CD4-positive, alpha-beta T cell (primary cell): ENCODE results near the gene SNRNP25. TPM values are rescaled to one million over a fixed set of nuclear protein-coding genes. Genes with fewer than 3 reads are reported as not detected.

Experiments used
- ATAC-seq: fragments of 200-7000 bp; cut with Tn5 transposase; one replicate; pipeline ENCODE4 v1.10.0; 2022; ENCODE audit warnings: mild to moderate bottlenecking; ENCODE audit not compliant: poor library complexity
- CTCF ChIA-PET: fragments of 350-600 bp; sonication (Branson Sonifier 250); formaldehyde crosslinking; loops from one replicate; lab custom pipeline; 2021; ENCODE audit warnings: antibody characterized with exemption, inconsistent platforms; lab: Charles Lee
- POLR2A ChIA-PET: fragments of 350-600 bp; sonication (Branson Sonifier 250); formaldehyde crosslinking; loops from one replicate; lab custom pipeline; 2021; ENCODE audit warnings: antibody characterized with exemption, inconsistent platforms; lab: Charles Lee
- DNase-seq, 14 experiments: peaks; one replicate each; pipeline ENCODE4 v3.0.0-alpha.2; 2013 to 2020; ENCODE audit warnings: mixed read lengths in 2 of 14
- H3K27ac ChIP-seq, 2 donors: one replicate each; pipeline versions ENCODE4 v1.5.1 to v1.7.0; 2013; ENCODE audit warnings: low read length in 2 of 2, low read depth in 1 of 2, mild to moderate bottlenecking in 1 of 2
- H3K27me3 ChIP-seq, 2 experiments: 1 replicate in 1 of 2; 2 replicates in 1 of 2; pipeline versions ENCODE4 v1.6.1 to v1.7.0; 2013; ENCODE audit warnings: low read length in 2 of 2, control low read depth in 1 of 2, mild to moderate bottlenecking in 1 of 2, moderate library complexity in 1 of 2; ENCODE audit not compliant: insufficient read depth in 2 of 2, control insufficient read depth in 1 of 2
- H3K36me3 ChIP-seq: one replicate; pipeline ENCODE4 v1.6.1; 2013; ENCODE audit warnings: low read length, control low read depth; ENCODE audit not compliant: insufficient read depth
- H3K4me1 ChIP-seq: one replicate; pipeline ENCODE4 v1.6.1; 2013; ENCODE audit warnings: low read length, control low read depth; ENCODE audit not compliant: insufficient read depth
- H3K4me3 ChIP-seq: one replicate; pipeline ENCODE4 v1.5.1; 2013; ENCODE audit warnings: mild to moderate bottlenecking, low read length, moderate library complexity
- H3K9me3 ChIP-seq, 2 experiments: 1 replicate in 1 of 2; 2 replicates in 1 of 2; pipeline versions ENCODE4 v1.6.1 to v1.7.0; 2013; ENCODE audit warnings: low read length in 2 of 2, mild to moderate bottlenecking in 2 of 2, control low read depth in 1 of 2, moderate library complexity in 1 of 2; ENCODE audit not compliant: control insufficient read depth in 1 of 2, insufficient read depth in 1 of 2
- H3K27ac Mint-ChIP-seq: one replicate; pipeline ENCODE4 v1.8.0; 2020; ENCODE audit warnings: mixed read lengths
- H3K27me3 Mint-ChIP-seq: one replicate; pipeline ENCODE4 v1.8.0; 2021; ENCODE audit warnings: mixed read lengths
- H3K36me3 Mint-ChIP-seq: one replicate; pipeline ENCODE4 v1.8.0; 2021; ENCODE audit warnings: low read depth, mixed read lengths
- H3K4me1 Mint-ChIP-seq: one replicate; pipeline ENCODE4 v1.8.0; 2021; ENCODE audit warnings: low read depth, mixed read lengths
- H3K4me3 Mint-ChIP-seq: one replicate; pipeline ENCODE4 v1.8.0; 2020; ENCODE audit warnings: mild to moderate bottlenecking, mixed read lengths
- H3K9me3 Mint-ChIP-seq: one replicate; pipeline ENCODE4 v1.8.0; 2020; ENCODE audit warnings: mixed read lengths
- intact Hi-C, 2 experiments: fragments of 100-400 bp; cut with DNase I in 1 of 2; cut with micrococcal nuclease in 1 of 2; formaldehyde crosslinking; loops; one replicate each; pipeline versions ENCODE4 v1.15.1 to v1.9.0; 2023 to 2025; cut with DNase I, micrococcal nuclease
- total RNA-seq, 174 experiments: library from RNA in 2 of 174; stranded (reverse) in 2 of 174; gene quantifications; one replicate each; pipeline ENCODE4 v1.2.3 and lab custom pipeline; 2021 to 2026
- TF ChIP-seq, protein P1 (sequence below): fragments of 200-600 bp; IDR thresholded peaks from one replicate; pipeline ENCODE4 v1.8.0; 2022; ENCODE audit warnings: antibody characterized with exemption, mild to moderate bottlenecking

SNRNP25 gene
- total RNA-seq, 2 experiments from 2014 or later, result 4.8 to 5.1 TPM

DNA sequence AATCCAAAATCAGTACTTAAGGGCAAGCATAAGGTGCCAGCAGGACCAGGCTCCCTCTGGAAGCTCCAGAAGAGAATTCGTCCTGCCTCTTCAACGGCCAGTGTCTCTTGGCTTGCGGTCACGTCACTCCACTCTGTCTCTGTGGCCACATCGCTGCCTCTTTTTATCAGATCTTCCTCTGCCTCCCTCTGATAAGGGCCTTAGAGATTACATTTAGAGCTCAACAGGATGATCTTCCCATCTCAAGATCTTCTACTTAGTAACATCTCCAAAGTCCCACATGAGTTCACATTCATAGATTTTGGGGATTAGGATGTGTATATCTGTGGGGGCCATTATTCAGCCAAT is 41.3 kb downstream of the SNRNP25 start:
- no peak overlapping the region for H3K4me3 Mint-ChIP-seq
- H3K4me1 Mint-ChIP-seq, result peaks cover 6% of the 10 kb centered on the region
- DNase-seq, result no peak
- H3K36me3 Mint-ChIP-seq, result peaks cover 20% of the 10 kb centered on the region
- Histone ChIP-seq H3K9me3 (no peaks in the 10 kb centered on the region), H3K27ac (no peak overlapping the region), H3K4me1 (peaks cover 9% of the 10 kb centered on the region), H3K27me3 (no peaks in the 10 kb centered on the region), H3K36me3 (peaks cover 11% of the 10 kb centered on the region), H3K4me3 (no peak overlapping the region)
- no peaks in the 10 kb centered on the region for H3K9me3 Mint-ChIP-seq
- H3K27ac Mint-ChIP-seq, result no peak overlapping the region
- H3K27me3 Mint-ChIP-seq, result no peaks in the 10 kb centered on the region
- TF ChIP-seq, protein P1, sequence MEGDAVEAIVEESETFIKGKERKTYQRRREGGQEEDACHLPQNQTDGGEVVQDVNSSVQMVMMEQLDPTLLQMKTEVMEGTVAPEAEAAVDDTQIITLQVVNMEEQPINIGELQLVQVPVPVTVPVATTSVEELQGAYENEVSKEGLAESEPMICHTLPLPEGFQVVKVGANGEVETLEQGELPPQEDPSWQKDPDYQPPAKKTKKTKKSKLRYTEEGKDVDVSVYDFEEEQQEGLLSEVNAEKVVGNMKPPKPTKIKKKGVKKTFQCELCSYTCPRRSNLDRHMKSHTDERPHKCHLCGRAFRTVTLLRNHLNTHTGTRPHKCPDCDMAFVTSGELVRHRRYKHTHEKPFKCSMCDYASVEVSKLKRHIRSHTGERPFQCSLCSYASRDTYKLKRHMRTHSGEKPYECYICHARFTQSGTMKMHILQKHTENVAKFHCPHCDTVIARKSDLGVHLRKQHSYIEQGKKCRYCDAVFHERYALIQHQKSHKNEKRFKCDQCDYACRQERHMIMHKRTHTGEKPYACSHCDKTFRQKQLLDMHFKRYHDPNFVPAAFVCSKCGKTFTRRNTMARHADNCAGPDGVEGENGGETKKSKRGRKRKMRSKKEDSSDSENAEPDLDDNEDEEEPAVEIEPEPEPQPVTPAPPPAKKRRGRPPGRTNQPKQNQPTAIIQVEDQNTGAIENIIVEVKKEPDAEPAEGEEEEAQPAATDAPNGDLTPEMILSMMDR, result no peak
- intact Hi-C loops, result no loop called here
- POLR2A ChIA-PET, result no interaction called here
- ATAC-seq, result no peak
- CTCF ChIA-PET, result interaction anchor here (4.2 kb wide), 1 partner anchor 30 kb away, joined by 105 read pairs; no protein-coding TSS in a partner anchor

DNA sequence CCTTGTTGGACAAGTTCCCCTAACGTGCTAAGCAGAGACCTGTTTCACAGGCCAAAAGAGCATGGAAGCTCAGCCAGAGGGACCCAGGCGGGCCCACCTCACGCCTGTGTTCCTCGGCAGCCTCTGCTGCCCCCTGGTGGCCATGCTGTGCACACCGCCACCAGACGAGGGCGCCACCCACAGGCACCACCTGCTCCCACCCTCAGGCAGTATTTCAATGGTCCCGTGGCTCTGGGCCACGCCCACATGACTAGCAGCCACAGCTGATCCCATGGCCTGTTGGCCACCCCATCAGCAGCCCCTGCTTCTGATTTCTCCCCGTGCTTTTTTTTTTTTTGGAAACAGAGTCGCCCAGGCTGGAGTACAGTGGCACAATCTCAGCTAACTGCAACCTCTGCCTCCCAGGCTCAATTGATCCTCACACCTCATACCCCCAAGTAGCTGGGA is 43.3 kb downstream of the SNRNP25 start:
- Mint-ChIP-seq H3K36me3 (peaks cover 22% of the 10 kb centered on the region), H3K27me3 (no peaks in the 10 kb centered on the region), H3K4me3 (no peak overlapping the region), H3K27ac (no peak overlapping the region), H3K9me3 (no peaks in the 10 kb centered on the region), H3K4me1 (peaks cover 6% of the 10 kb centered on the region)
- no peaks in the 10 kb centered on the region for H3K9me3 ChIP-seq
- peak; percentile 81 to 94 (median 87) for DNase-seq
- H3K27ac ChIP-seq, result no peak overlapping the region
- H3K4me1 ChIP-seq, result peaks cover 9% of the 10 kb centered on the region
- intact Hi-C loops, result loop anchor here (1.0 kb wide), 1 partner anchor 32 kb away; no protein-coding TSS in a partner anchor
- POLR2A ChIA-PET, result interaction anchor here (0.6 to 2.1 kb wide), 5 partner anchors 12 to 44 kb away, joined by 3 to 6 read pairs (median 4); partner anchors contain the start of genes MPG, POLR3K and SNRNP25
- CTCF ChIA-PET, result interaction anchor here (0.6 to 4.2 kb wide), 20 partner anchors 10 to 273 kb away, joined by 3 to 105 read pairs (median 4); partner anchors contain the start of genes FAM234A, MRPL28, POLR3K and RHBDF1
- ATAC-seq, result peak; percentile 100
- H3K4me3 ChIP-seq, result no peak overlapping the region
- no peaks in the 10 kb centered on the region for H3K27me3 ChIP-seq
- TF ChIP-seq, protein P1, result peak; percentile 95
- peaks cover 15% of the 10 kb centered on the region for H3K36me3 ChIP-seq

DNA sequence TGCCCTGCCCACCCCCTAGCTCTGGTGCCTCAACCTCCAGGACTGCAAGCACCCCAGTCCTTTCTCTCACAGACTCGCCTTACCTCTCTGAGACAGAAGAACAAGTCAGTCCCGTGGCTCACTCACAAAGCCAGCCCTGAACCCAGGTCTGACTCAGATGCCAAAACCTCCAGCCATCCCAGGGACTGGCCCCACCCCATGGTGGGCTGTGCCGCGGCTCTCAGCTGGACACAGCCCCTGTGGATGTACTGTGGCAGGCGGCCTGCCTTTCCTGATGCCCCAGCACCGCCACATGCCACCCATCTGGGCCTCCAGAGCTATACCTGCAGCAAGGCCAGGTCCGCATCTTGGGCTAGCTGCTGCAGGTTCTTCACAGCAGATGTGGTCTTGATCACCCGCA is 44.2 kb downstream of the SNRNP25 start:
- peaks cover 9% of the 10 kb centered on the region for H3K4me1 ChIP-seq
- Mint-ChIP-seq H3K27me3 (no peaks in the 10 kb centered on the region), H3K9me3 (no peaks in the 10 kb centered on the region), H3K4me3 (no peak overlapping the region), H3K27ac (no peak overlapping the region), H3K36me3 (peaks cover 30% of the 10 kb centered on the region), H3K4me1 (peaks cover 6% of the 10 kb centered on the region)
- CTCF ChIA-PET, result interaction anchor here (2.2 to 4.2 kb wide), 3 partner anchors 9 to 33 kb away, joined by 12 to 105 read pairs (median 13); no protein-coding TSS in a partner anchor
- no peak overlapping the region for H3K4me3 ChIP-seq
- no peaks in the 10 kb centered on the region for H3K9me3 ChIP-seq
- ATAC-seq (no peak), DNase-seq (no peak)
- intact Hi-C loops, result loop anchor here (1.0 kb wide), 1 partner anchor 33 kb away; no protein-coding TSS in a partner anchor
- H3K36me3 ChIP-seq, result peaks cover 15% of the 10 kb centered on the region
- no peaks in the 10 kb centered on the region for H3K27me3 ChIP-seq
- POLR2A ChIA-PET, result interaction anchor here (1.4 kb wide), 1 partner anchor 45 kb away, joined by 4 read pairs; the partner anchor contains the start of genes POLR3K and SNRNP25
- no peak overlapping the region for H3K27ac ChIP-seq
- TF ChIP-seq, protein P1, result no peak
